ENCODE measurements around the gene WWOX.
A peak's percentile ranks its signal among the peaks of the same experiment; 100 is the strongest.

The WWOX gene

DNA sequence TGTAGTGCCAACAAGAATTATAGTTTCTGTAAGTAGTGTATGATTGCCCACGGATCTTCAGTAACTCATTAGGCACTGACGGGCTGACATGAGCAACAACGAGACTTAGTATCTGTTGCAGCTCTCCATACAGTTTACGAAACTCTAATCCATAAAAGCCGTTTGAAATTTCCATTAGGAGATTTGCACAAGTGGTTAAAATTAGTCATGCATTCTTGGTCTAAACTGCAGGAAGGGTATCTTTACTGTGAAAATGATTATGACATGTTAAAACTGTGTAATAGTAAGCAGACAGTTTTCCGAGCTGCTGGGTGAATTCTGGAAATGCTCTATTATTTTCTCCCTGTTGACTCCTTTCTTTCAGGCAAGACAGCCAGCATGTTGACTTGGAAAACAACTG, 605.0 kb downstream of the WWOX start:
- no peak for DNase-seq

DNA sequence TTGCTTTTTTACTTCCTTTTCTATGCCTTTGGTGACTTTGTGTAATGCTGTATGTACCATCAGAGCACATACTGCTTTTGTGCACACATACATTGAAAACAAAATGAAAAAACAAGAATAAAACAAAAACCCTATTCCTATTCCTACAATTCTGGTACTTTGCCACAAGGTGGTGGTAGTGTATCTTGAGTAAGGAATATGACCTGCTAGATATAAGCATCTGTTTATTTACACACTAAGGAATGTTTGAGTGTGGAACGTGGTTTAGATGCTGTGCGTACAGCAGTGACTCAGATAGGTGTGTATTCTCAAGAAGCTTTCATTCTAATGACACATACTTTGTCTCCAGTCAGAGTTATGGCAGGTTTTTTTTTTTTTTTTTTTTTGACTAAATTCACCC, 606.2 kb downstream of the WWOX start:
- H4K8ac ChIP-seq (ENCODE audit: low read depth, low read length): no peak overlapping the region
- H3K56ac ChIP-seq (ENCODE audit: low read length): no peak overlapping the region
- no peaks in the 10 kb centered on the region for H3K36me3 ChIP-seq (ENCODE audit: control insufficient read depth, insufficient read depth, low read length)
- H3K4me1 ChIP-seq (ENCODE audit: control insufficient read depth, low read depth, low read length): peaks cover 7% of the 10 kb centered on the region
- no CpG with 5 or more reads among the region's 2 CpGs for WGBS (ENCODE audit: extremely low coverage, insufficient coverage, low lambda C conversion rate)
- H3K23ac ChIP-seq (ENCODE audit: low read length): no peak overlapping the region
- H3K79me2 ChIP-seq (ENCODE audit: control insufficient read depth, insufficient read depth, low read length): no peaks in the 10 kb centered on the region
- DNase-seq: peak; percentile 60
- H3K4ac ChIP-seq (ENCODE audit: low read depth, low read length): no peak overlapping the region
- H3K79me1 ChIP-seq (ENCODE audit: low read length): no peaks in the 10 kb centered on the region
- no peak overlapping the region for H3K4me2 ChIP-seq (ENCODE audit: low read length)
- H3K4me3 ChIP-seq (ENCODE audit: low read length): no peak overlapping the region
- H2AK5ac ChIP-seq (ENCODE audit: low read length): no peak overlapping the region
- no peak overlapping the region for H2BK5ac ChIP-seq (ENCODE audit: low read length)
- H2BK120ac ChIP-seq (ENCODE audit: low read depth, low read length): no peak overlapping the region
- H3K27me3 ChIP-seq (ENCODE audit: insufficient read depth, low read length, poor library complexity): no peaks in the 10 kb centered on the region
- no peak overlapping the region for H2BK15ac ChIP-seq (replicated peaks; ENCODE audit: low read depth)
- no peak overlapping the region for H3K9ac ChIP-seq (ENCODE audit: low read length)
- H4K5ac ChIP-seq (ENCODE audit: low read length): no peak overlapping the region
- H3K18ac ChIP-seq (ENCODE audit: low read length): no peak overlapping the region
- no peak overlapping the region for H3K27ac ChIP-seq (ENCODE audit: low read depth, low read length)

More for the DNA sequence above, 605.0 kb downstream of the WWOX start:
- Histone ChIP-seq H4K5ac (ENCODE audit: low read length) (no peak overlapping the region), H3K27me3 (ENCODE audit: insufficient read depth, low read length, poor library complexity) (no peaks in the 10 kb centered on the region), H3K79me2 (ENCODE audit: control insufficient read depth, insufficient read depth, low read length) (no peaks in the 10 kb centered on the region), H3K18ac (ENCODE audit: low read length) (no peak overlapping the region), H2AK5ac (ENCODE audit: low read length) (no peak overlapping the region), H3K4me1 (ENCODE audit: control insufficient read depth, low read depth, low read length) (peaks cover 6% of the 10 kb centered on the region), H3K27ac (ENCODE audit: low read depth, low read length) (no peak overlapping the region), H2BK120ac (ENCODE audit: low read depth, low read length) (no peak overlapping the region), H3K56ac (ENCODE audit: low read length) (no peak overlapping the region), H3K4ac (ENCODE audit: low read depth, low read length) (no peak overlapping the region), H3K36me3 (ENCODE audit: control insufficient read depth, insufficient read depth, low read length) (no peaks in the 10 kb centered on the region), H4K8ac (ENCODE audit: low read depth, low read length) (no peak overlapping the region), H3K79me1 (ENCODE audit: low read length) (no peaks in the 10 kb centered on the region), H3K9ac (ENCODE audit: low read length) (no peak overlapping the region), H3K23ac (ENCODE audit: low read length) (no peak overlapping the region), H3K4me2 (ENCODE audit: low read length) (no peak overlapping the region), H2BK15ac (replicated peaks; ENCODE audit: low read depth) (no peak overlapping the region), H2BK5ac (ENCODE audit: low read length) (no peak overlapping the region), H3K4me3 (ENCODE audit: low read length) (no peak overlapping the region)
- WGBS (ENCODE audit: extremely low coverage, insufficient coverage, low lambda C conversion rate): no CpG with 5 or more reads among the region's 6 CpGs

DNA sequence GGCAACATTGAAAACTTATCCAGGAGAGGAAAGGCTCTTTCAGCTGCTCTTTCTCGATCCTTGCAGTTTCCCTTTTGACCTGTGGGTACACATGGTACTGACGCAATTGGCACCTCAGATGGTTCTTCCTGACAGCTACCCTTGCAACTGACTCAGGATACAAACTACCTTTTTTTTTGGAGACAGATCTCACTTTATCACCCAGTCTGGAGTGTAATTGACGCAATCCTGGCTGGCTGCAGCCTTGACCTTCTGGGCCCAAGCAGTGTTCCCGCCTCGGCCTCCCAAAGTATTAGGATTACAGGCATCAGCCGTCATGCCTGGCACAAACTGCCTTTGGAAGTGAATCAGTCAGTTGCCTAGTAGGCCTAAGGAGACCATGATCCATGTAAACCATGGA, 607.2 kb downstream of the WWOX start:
- no peak overlapping the region for H3K4me2 ChIP-seq (ENCODE audit: low read length)
- H2BK15ac ChIP-seq (replicated peaks; ENCODE audit: low read depth): no peak overlapping the region
- H2BK5ac ChIP-seq (ENCODE audit: low read length): peak overlapping the region; percentile 19
- no peak overlapping the region for H4K8ac ChIP-seq (ENCODE audit: low read depth, low read length)
- no peak overlapping the region for H2BK120ac ChIP-seq (ENCODE audit: low read depth, low read length)
- H3K23ac ChIP-seq (ENCODE audit: low read length): no peak overlapping the region
- DNase-seq: peak; percentile 21
- H3K79me1 ChIP-seq (ENCODE audit: low read length): no peaks in the 10 kb centered on the region
- H2AK5ac ChIP-seq (ENCODE audit: low read length): no peak overlapping the region
- peaks cover 7% of the 10 kb centered on the region for H3K4me1 ChIP-seq (ENCODE audit: control insufficient read depth, low read depth, low read length)
- no peak overlapping the region for H4K5ac ChIP-seq (ENCODE audit: low read length)
- H3K27me3 ChIP-seq (ENCODE audit: insufficient read depth, low read length, poor library complexity): no peaks in the 10 kb centered on the region
- H3K79me2 ChIP-seq (ENCODE audit: control insufficient read depth, insufficient read depth, low read length): no peaks in the 10 kb centered on the region
- no peak overlapping the region for H3K56ac ChIP-seq (ENCODE audit: low read length)
- no peak overlapping the region for H3K4me3 ChIP-seq (ENCODE audit: low read length)
- WGBS (ENCODE audit: extremely low coverage, insufficient coverage, low lambda C conversion rate): no CpG with 5 or more reads among the region's 6 CpGs
- no peak overlapping the region for H3K9ac ChIP-seq (ENCODE audit: low read length)
- peak overlapping the region; percentile 73 for H3K18ac ChIP-seq (ENCODE audit: low read length)
- H3K4ac ChIP-seq (ENCODE audit: low read depth, low read length): no peak overlapping the region
- no peak overlapping the region for H3K27ac ChIP-seq (ENCODE audit: low read depth, low read length)
- H3K36me3 ChIP-seq (ENCODE audit: control insufficient read depth, insufficient read depth, low read length): no peaks in the 10 kb centered on the region

DNA sequence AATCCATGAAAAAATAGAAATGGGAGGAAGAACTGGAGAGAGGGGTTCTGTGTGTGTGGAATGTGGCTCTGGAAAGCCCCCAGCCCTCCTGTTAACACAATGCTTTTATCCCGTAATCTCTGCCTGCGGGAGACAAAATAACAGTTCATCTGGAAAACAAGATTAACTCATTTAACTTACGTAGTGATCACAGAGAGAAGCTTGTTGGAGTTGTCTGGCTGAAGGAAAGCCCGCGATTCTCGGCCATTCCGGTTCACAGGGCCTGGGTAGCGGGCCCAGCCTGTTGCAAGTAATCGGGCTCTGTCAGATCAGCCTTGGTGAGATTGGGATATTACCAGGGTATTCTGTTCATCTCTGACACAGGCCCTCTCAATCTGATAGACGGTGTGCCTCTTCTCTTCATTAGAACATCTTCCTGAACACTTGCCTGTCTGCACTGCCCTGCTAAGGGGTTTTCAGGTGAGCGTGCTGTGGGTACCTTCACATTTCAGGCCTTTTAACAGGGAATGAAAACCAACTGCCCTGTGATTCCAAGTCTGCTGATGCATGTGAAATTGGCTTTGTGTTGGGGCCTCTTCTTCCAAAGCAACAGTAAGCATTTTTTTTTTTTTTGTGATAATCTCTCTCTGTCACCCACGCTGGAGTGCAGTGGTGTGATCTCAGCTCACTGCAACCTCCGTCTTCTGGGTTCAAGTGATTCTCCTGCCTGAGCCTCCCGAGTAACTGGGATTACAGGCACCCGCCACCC, 609.9 kb downstream of the WWOX start:
- WGBS (ENCODE audit: extremely low coverage, insufficient coverage, low lambda C conversion rate): no CpG with 5 or more reads among the region's 15 CpGs

DNA sequence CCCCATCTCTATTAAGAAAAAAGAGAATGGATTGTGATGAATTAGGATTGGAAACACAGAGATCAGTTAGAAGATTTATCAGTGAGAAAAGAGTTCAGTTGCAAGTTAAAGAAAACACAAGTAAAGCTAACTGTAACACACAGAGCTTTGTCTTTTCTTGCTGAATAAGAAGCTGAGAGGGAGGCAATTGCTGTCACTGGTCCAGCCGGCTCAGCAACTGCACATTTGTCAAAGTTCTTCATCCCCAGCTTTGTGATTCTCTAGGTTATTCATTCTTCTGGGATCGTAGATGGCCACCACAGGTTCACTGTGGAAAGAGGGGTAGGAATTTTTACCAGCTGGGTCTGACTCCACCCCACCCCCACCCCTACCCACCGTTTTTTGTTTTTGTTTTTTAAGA, 615.7 kb downstream of the WWOX start:
- Histone ChIP-seq H3K36me3 (ENCODE audit: control insufficient read depth, insufficient read depth, low read length) (no peaks in the 10 kb centered on the region), H2BK120ac (ENCODE audit: low read depth, low read length) (no peak overlapping the region), H3K4me1 (ENCODE audit: control insufficient read depth, low read depth, low read length) (no peaks in the 10 kb centered on the region), H3K4me2 (ENCODE audit: low read length) (no peak overlapping the region), H2BK5ac (ENCODE audit: low read length) (no peak overlapping the region), H3K4ac (ENCODE audit: low read depth, low read length) (no peak overlapping the region), H4K8ac (ENCODE audit: low read depth, low read length) (no peak overlapping the region), H3K79me2 (ENCODE audit: control insufficient read depth, insufficient read depth, low read length) (no peaks in the 10 kb centered on the region), H3K56ac (ENCODE audit: low read length) (no peak overlapping the region), H3K4me3 (ENCODE audit: low read length) (no peak overlapping the region), H3K27me3 (ENCODE audit: insufficient read depth, low read length, poor library complexity) (no peaks in the 10 kb centered on the region), H3K27ac (ENCODE audit: low read depth, low read length) (no peak overlapping the region), H3K9ac (ENCODE audit: low read length) (no peak overlapping the region), H4K5ac (ENCODE audit: low read length) (no peak overlapping the region), H3K18ac (ENCODE audit: low read length) (no peak overlapping the region), H3K79me1 (ENCODE audit: low read length) (no peaks in the 10 kb centered on the region), H3K23ac (ENCODE audit: low read length) (no peak overlapping the region), H2BK15ac (replicated peaks; ENCODE audit: low read depth) (no peak overlapping the region), H2AK5ac (ENCODE audit: low read length) (no peak overlapping the region)
- DNase-seq: no peak
- no CpG with 5 or more reads among the region's 3 CpGs for WGBS (ENCODE audit: extremely low coverage, insufficient coverage, low lambda C conversion rate)

More for the DNA sequence above, 609.9 kb downstream of the WWOX start:
- Histone ChIP-seq H4K8ac (ENCODE audit: low read depth, low read length) (peak overlapping the region; percentile 77), H2BK5ac (ENCODE audit: low read length) (peak overlapping the region; percentile 86), H2BK120ac (ENCODE audit: low read depth, low read length) (no peak overlapping the region), H2AK5ac (ENCODE audit: low read length) (no peak overlapping the region), H3K4me2 (ENCODE audit: low read length) (no peak overlapping the region), H3K18ac (ENCODE audit: low read length) (peak overlapping the region; percentile 71), H3K79me2 (ENCODE audit: control insufficient read depth, insufficient read depth, low read length) (no peaks in the 10 kb centered on the region), H3K36me3 (ENCODE audit: control insufficient read depth, insufficient read depth, low read length) (no peaks in the 10 kb centered on the region), H3K4me3 (ENCODE audit: low read length) (no peak overlapping the region), H3K4ac (ENCODE audit: low read depth, low read length) (peak overlapping the region; percentile 28), H3K56ac (ENCODE audit: low read length) (peak overlapping the region; percentile 50), H3K27me3 (ENCODE audit: insufficient read depth, low read length, poor library complexity) (no peaks in the 10 kb centered on the region), H2BK15ac (replicated peaks; ENCODE audit: low read depth) (no peak overlapping the region), H4K5ac (ENCODE audit: low read length) (no peak overlapping the region), H3K9ac (ENCODE audit: low read length) (peak overlapping the region; percentile 17), H3K27ac (ENCODE audit: low read depth, low read length) (peak overlapping the region; percentile 49), H3K23ac (ENCODE audit: low read length) (no peak overlapping the region), H3K79me1 (ENCODE audit: low read length) (no peaks in the 10 kb centered on the region), H3K4me1 (ENCODE audit: control insufficient read depth, low read depth, low read length) (peaks cover 7% of the 10 kb centered on the region)
- peak; percentile 89 for DNase-seq

DNA sequence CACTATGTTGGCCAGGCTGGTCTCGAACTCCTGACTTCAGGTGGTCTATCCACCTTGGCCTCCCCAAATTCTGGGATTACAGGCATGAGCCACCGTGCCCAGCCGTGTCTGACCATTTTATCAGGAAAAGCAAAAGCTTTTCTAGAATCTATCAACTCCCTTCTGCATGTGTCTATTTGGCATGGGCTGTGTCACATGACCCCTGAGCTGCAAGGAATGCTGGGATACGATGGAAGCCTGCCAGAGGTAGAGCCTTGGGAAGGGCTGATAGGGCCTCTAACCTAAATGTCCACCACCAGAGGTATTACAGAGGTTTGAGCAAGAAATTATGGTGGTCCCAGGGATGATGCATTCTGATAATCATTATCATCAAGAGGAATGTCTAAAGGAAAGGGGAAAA, 616.2 kb downstream of the WWOX start:
- Histone ChIP-seq H2BK5ac (ENCODE audit: low read length) (no peak overlapping the region), H4K8ac (ENCODE audit: low read depth, low read length) (no peak overlapping the region), H3K18ac (ENCODE audit: low read length) (no peak overlapping the region), H3K36me3 (ENCODE audit: control insufficient read depth, insufficient read depth, low read length) (no peaks in the 10 kb centered on the region), H2BK15ac (replicated peaks; ENCODE audit: low read depth) (no peak overlapping the region), H3K79me1 (ENCODE audit: low read length) (no peaks in the 10 kb centered on the region), H3K27ac (ENCODE audit: low read depth, low read length) (no peak overlapping the region), H3K4ac (ENCODE audit: low read depth, low read length) (no peak overlapping the region), H3K4me2 (ENCODE audit: low read length) (no peak overlapping the region), H4K5ac (ENCODE audit: low read length) (no peak overlapping the region), H3K4me1 (ENCODE audit: control insufficient read depth, low read depth, low read length) (no peaks in the 10 kb centered on the region), H3K9ac (ENCODE audit: low read length) (no peak overlapping the region), H2BK120ac (ENCODE audit: low read depth, low read length) (no peak overlapping the region), H3K27me3 (ENCODE audit: insufficient read depth, low read length, poor library complexity) (no peaks in the 10 kb centered on the region), H3K23ac (ENCODE audit: low read length) (no peak overlapping the region), H2AK5ac (ENCODE audit: low read length) (no peak overlapping the region), H3K56ac (ENCODE audit: low read length) (no peak overlapping the region), H3K4me3 (ENCODE audit: low read length) (no peak overlapping the region), H3K79me2 (ENCODE audit: control insufficient read depth, insufficient read depth, low read length) (no peaks in the 10 kb centered on the region)
- WGBS (ENCODE audit: extremely low coverage, insufficient coverage, low lambda C conversion rate): no CpG with 5 or more reads among the region's 4 CpGs
- DNase-seq: no peak

Data from mesendoderm (in vitro differentiated cells).